BLaER1 (cell line): ENCODE results near the gene GTF3C4.

Experiments
- H3K27ac ChIP-seq: shearing (Covaris generic); formaldehyde crosslinking; 2 replicates; pipeline ENCODE4 v1.8.1; 2022
- H3K27me3 ChIP-seq: shearing (Covaris generic); formaldehyde crosslinking; 2 replicates; pipeline ENCODE4 v1.8.1; 2022
- H3K36me3 ChIP-seq: shearing (Covaris generic); formaldehyde crosslinking; 2 replicates; pipeline ENCODE4 v1.8.1; 2022
- H3K4me1 ChIP-seq: shearing (Covaris generic); formaldehyde crosslinking; 2 replicates; pipeline ENCODE4 v1.8.1; 2022
- H3K4me2 ChIP-seq: shearing (Covaris generic); formaldehyde crosslinking; 2 replicates; pipeline ENCODE4 v1.8.1; 2022
- H3K4me3 ChIP-seq: shearing (Covaris generic); formaldehyde crosslinking; 2 replicates; pipeline ENCODE4 v1.8.1; 2022
- H3K9ac ChIP-seq: shearing (Covaris generic); formaldehyde crosslinking; 2 replicates; pipeline ENCODE4 v1.8.1; 2022
- H3K9me3 ChIP-seq: shearing (Covaris generic); formaldehyde crosslinking; 2 replicates; pipeline ENCODE4 v1.8.1; 2022
- H4K20me1 ChIP-seq: shearing (Covaris generic); formaldehyde crosslinking; 2 replicates; pipeline ENCODE4 v1.8.1; 2022
- Cebpa-rat ChIP-seq: shearing (Covaris generic); IDR thresholded peaks from 2 replicates; pipeline ENCODE4 v1.8.1; 2022

GTF3C4 gene

DNA sequence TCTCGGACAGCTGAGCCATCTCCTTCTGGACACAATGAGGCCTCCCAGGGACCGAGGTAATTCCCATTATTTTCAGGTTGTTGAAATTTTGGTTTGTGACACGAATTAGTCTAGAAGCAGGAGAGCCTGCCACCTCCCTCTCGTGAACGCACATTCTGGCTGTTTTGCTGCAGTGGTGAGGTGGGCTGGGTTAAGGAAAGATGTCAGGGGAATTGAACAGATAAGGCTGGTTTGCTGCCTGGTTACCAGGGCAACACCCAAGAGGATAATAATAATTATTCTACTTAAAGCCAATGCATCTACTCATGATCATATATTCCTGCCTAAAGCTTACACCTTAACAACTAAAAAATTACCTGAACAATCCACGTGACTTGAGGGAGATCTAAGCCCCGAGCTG, 38.6 kb upstream of the GTF3C4 start:
- Histone ChIP-seq H3K36me3 (peaks cover 82% of the 10 kb centered on the region), H3K27me3 (no peaks in the 10 kb centered on the region)

DNA sequence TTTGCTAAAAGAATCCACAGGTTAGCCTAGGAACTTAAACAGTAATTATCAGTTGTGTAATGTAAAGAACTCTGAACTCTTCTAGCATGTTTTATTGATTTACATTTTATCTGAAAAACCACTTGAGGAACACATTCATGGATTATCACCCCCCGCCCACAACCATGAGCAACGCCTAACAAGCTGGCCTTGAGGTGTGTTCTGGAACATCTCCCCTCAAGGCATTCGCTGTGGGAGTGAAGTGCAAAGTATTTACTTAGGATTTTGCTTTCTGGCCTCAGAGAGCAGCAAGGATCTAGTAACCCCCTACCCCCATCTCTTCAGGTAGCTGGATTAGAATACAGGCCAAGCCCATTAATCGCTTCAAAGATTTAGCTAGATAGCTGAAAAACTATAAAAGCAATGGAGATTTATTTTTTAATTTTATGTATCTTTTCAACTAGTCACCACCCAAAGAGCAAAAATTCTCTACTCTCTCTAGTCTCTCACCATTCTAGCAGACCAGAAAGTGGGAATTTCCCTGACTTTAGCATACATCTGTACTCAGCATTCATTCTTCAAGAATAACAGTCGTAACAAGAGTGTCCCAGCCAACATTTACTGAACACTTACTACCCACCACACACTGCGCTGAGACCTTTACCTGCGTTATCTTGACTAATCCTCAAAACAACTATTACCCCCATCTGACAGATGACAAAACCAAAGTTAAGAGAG, 37.7 kb upstream of the GTF3C4 start:
- Histone ChIP-seq H3K4me2 (no peak overlapping the region), H3K4me1 (no peaks in the 10 kb centered on the region), H4K20me1 (0 out of 2 replicates have a peak, but pooled peaks cover 13% of the 10 kb centered on the region), H3K27ac (no peak overlapping the region), H3K4me3 (no peak overlapping the region), H3K9me3 (no peaks in the 10 kb centered on the region), H3K36me3 (peaks cover 83% of the 10 kb centered on the region), H3K27me3 (no peaks in the 10 kb centered on the region), H3K9ac (no peak overlapping the region)
- TF ChIP-seq Cebpa-rat, result no peak

More for the DNA sequence above, 38.6 kb upstream of the GTF3C4 start:
- no peaks in the 10 kb centered on the region for H3K9me3 ChIP-seq
- H4K20me1 ChIP-seq, result 0 out of 2 replicates have a peak, but pooled peaks cover 11% of the 10 kb centered on the region
- H3K4me2 ChIP-seq, result no peak overlapping the region
- H3K27ac ChIP-seq, result no peak overlapping the region
- H3K9ac ChIP-seq, result no peak overlapping the region
- H3K4me3 ChIP-seq, result no peak overlapping the region
- no peaks in the 10 kb centered on the region for H3K4me1 ChIP-seq
- TF ChIP-seq Cebpa-rat, result no peak

DNA sequence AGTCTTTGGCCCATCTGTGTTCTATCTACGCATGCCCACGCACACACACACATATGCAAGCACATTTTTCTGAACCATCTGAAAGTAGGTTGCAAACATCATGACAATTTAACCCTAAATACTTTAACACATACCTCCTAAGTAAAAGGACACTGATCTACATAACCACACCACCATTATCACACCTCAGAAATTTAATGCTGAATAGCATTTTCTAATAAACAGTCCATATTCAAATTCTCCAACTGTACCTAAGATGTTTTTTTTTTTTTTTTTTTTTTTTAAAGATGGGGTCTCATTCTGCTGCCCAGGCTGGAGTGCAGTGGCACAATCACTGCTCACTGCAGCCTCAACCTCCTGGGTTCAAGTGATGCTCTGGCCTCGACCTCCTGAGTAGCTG, 35.9 kb upstream of the GTF3C4 start:
- H3K4me1 ChIP-seq, result no peaks in the 10 kb centered on the region

DNA sequence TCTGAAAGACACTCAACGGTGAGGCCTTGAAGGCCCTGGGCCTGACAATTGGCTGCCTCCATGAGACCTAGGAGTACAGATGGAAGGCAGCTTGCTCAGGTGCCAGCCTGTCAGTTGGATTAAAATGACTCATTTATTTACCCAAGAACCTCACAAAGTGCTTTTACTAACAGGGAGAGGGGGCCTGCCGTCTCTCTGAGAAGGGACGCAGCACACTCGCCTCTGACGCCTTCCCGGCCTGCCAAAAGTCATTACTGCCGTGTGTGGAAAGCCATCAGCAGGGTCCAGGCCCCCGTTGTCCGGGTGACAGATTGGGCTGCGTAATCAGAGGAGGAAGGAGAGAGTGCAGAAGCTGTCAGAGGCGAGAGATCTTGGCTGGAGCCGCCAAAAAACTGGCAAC, 32.9 kb upstream of the GTF3C4 start:
- no peaks in the 10 kb centered on the region for H3K27me3 ChIP-seq
- peaks cover 17% of the 10 kb centered on the region; the same call in 1 of the 2 replicates for H4K20me1 ChIP-seq
- no peak overlapping the region for H3K27ac ChIP-seq
- no peak overlapping the region for H3K4me3 ChIP-seq
- TF ChIP-seq Cebpa-rat, result no peak
- H3K36me3 ChIP-seq, result peaks cover 87% of the 10 kb centered on the region
- no peak overlapping the region for H3K9ac ChIP-seq
- H3K9me3 ChIP-seq, result no peaks in the 10 kb centered on the region
- H3K4me2 ChIP-seq, result no peak overlapping the region
- H3K4me1 ChIP-seq, result no peaks in the 10 kb centered on the region

More for the DNA sequence above, 35.9 kb upstream of the GTF3C4 start:
- no peaks in the 10 kb centered on the region for H3K9me3 ChIP-seq
- H3K27me3 ChIP-seq, result no peaks in the 10 kb centered on the region
- H3K4me2 ChIP-seq, result no peak overlapping the region
- H3K4me3 ChIP-seq, result no peak overlapping the region
- H3K9ac ChIP-seq, result no peak overlapping the region
- H4K20me1 ChIP-seq, result 0 out of 2 replicates have a peak, but pooled peaks cover 11% of the 10 kb centered on the region
- no peak for TF ChIP-seq Cebpa-rat
- peaks cover 83% of the 10 kb centered on the region for H3K36me3 ChIP-seq
- H3K27ac ChIP-seq, result no peak overlapping the region

DNA sequence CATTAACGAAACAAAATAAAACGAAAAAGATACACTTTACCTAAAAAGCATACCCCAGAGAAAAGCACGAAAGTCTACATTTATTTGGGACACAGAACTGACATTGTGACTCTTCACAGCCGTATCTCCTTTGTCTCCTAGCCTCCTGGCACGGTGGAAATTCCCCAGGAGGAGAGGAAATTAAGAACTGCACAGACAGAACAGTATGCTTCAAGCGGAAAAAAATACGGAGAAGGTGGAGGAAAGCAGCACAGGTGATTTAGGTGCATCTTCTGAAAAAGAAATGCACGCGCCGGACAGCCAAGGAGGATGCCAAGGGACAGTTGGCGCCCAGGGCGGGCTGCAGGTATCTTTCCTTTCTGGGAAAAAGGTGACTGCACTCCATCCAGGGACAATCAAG, 32.5 kb upstream of the GTF3C4 start:
- peaks cover 22% of the 10 kb centered on the region for H4K20me1 ChIP-seq
- no peak overlapping the region for H3K27ac ChIP-seq
- no peaks in the 10 kb centered on the region for H3K4me1 ChIP-seq
- peaks cover 91% of the 10 kb centered on the region for H3K36me3 ChIP-seq
- no peak overlapping the region for H3K4me2 ChIP-seq
- no peaks in the 10 kb centered on the region for H3K27me3 ChIP-seq
- H3K9me3 ChIP-seq, result no peaks in the 10 kb centered on the region
- H3K4me3 ChIP-seq, result no peak overlapping the region
- TF ChIP-seq Cebpa-rat, result no peak
- H3K9ac ChIP-seq, result no peak overlapping the region

DNA sequence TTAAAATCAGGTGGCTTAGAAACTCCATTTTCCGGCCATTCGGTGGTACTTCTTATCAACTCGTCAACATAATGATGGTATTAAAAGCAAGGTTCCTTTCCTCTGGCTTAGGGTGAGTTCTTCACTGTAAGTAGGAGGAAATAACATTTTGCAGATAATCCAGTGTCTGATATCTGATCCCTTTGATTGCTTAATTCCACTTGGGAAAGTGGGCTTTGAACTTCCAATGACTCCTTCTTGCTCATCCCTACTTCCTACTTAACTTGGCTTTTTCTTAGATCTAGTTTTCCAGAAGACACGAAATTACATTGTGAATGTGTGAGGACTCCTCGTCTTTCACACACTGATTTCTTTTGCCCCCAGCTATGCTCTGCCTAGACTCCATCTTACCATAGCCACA, 32.0 kb upstream of the GTF3C4 start:
- H4K20me1 ChIP-seq, result peaks cover 26% of the 10 kb centered on the region
- no peak overlapping the region for H3K27ac ChIP-seq
- no peak overlapping the region for H3K4me3 ChIP-seq
- H3K9me3 ChIP-seq, result no peaks in the 10 kb centered on the region
- no peak for TF ChIP-seq Cebpa-rat
- no peaks in the 10 kb centered on the region for H3K27me3 ChIP-seq
- no peak overlapping the region for H3K4me2 ChIP-seq
- H3K36me3 ChIP-seq, result peaks cover 92% of the 10 kb centered on the region
- no peak overlapping the region for H3K9ac ChIP-seq
- no peaks in the 10 kb centered on the region for H3K4me1 ChIP-seq

DNA sequence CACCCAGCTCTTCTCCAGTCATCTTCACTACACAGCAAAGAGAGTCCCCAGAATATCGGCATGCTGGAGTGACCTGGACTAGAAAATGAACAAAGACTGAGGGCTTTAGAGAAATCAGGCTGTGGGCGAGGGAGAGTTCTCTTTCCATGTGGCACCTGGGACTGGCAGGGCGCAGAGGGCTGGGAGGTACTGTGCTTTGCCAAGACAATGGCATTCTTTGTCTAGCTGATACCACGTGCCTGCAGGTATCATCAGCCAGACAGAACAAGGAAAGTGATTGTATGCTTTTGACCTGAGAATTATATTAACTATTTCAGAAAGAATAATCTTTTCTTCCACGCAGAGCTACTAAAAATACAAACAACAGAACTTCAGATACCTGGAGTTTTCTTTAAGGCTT, 30.9 kb upstream of the GTF3C4 start:
- H3K27ac ChIP-seq, result no peak overlapping the region
- H3K9me3 ChIP-seq, result no peaks in the 10 kb centered on the region
- TF ChIP-seq Cebpa-rat, result no peak
- H3K4me2 ChIP-seq, result no peak overlapping the region
- H3K36me3 ChIP-seq, result peaks cover 97% of the 10 kb centered on the region
- peaks cover 30% of the 10 kb centered on the region for H4K20me1 ChIP-seq
- no peak overlapping the region for H3K9ac ChIP-seq
- H3K27me3 ChIP-seq, result no peaks in the 10 kb centered on the region
- H3K4me3 ChIP-seq, result no peak overlapping the region
- H3K4me1 ChIP-seq, result no peaks in the 10 kb centered on the region

DNA sequence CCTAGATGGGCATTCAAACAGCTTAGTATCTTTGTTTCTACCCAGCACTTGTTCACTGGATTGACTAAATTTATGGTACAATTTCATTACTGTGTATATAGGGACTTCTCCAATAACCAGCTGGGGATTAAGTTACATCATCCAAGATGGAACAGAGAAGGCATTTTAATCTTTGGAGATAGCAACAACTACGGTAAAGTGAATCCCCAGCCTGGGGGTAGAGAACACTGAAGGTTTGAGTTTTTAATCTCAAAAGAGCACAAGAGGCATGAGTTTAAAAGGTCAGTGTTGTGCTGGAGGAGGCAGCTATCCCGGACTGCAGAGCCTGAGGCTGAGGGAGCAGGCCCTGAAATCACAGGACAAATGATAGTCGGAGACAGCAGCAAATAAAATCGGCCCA, 29.0 kb upstream of the GTF3C4 start:
- H3K27me3 ChIP-seq, result no peaks in the 10 kb centered on the region
- H3K36me3 ChIP-seq, result peaks cover 100% of the 10 kb centered on the region
- no peak overlapping the region for H3K4me3 ChIP-seq
- H4K20me1 ChIP-seq, result peaks cover 39% of the 10 kb centered on the region
- no peaks in the 10 kb centered on the region for H3K4me1 ChIP-seq
- no peak for TF ChIP-seq Cebpa-rat
- no peaks in the 10 kb centered on the region for H3K9me3 ChIP-seq
- no peak overlapping the region for H3K9ac ChIP-seq
- no peak overlapping the region for H3K4me2 ChIP-seq
- no peak overlapping the region for H3K27ac ChIP-seq

DNA sequence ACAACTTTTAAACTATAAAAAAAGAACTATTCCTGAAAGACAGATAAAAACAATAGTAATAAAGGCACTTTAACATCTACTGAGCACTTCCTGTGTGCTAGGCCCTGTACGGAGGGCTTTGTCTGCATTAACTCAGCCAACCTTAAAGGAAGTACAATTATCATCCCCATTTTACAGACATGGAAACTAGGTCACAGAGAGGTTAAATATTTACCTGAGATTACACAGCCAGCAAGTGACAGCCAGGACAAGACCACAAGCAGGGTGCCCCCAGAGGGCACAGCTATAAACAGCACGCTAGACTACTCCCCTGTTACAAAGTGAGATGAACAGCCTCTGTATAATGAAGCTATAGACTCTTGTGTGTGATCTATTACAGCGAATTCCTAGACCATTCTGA, 26.0 kb upstream of the GTF3C4 start:
- Histone ChIP-seq H3K36me3 (peaks cover 100% of the 10 kb centered on the region), H3K9ac (no peak overlapping the region)

DNA sequence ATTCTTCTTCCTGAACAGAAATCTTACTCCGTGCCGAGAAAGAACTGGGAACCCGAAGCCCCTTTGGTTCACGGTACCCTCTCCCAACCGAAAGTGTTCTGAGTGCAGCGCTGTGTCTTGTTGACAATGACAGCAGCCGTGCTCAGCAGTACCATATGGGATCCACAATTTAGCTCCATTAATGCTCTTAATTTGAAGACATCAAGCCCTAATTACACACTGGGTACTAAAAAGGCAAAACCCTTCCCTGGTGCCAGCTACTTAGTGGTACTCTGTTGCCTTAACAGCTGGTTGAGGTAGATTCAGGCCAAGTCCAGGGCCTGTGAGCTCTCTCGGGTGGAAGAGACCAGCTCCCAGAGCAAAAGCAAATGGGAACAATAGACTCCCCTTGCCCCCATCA, 25.0 kb upstream of the GTF3C4 start:
- peaks cover 100% of the 10 kb centered on the region for H3K36me3 ChIP-seq

More for the DNA sequence above, 26.0 kb upstream of the GTF3C4 start:
- H3K27ac ChIP-seq, result no peak overlapping the region
- H3K4me3 ChIP-seq, result no peak overlapping the region
- peaks cover 28% of the 10 kb centered on the region for H4K20me1 ChIP-seq
- H3K4me2 ChIP-seq, result no peak overlapping the region
- no peaks in the 10 kb centered on the region for H3K4me1 ChIP-seq
- no peaks in the 10 kb centered on the region for H3K9me3 ChIP-seq
- no peaks in the 10 kb centered on the region for H3K27me3 ChIP-seq
- no peak for TF ChIP-seq Cebpa-rat

More for the DNA sequence above, 25.0 kb upstream of the GTF3C4 start:
- H3K27me3 ChIP-seq, result no peaks in the 10 kb centered on the region
- H3K9ac ChIP-seq, result no peak overlapping the region
- H4K20me1 ChIP-seq, result peaks cover 28% of the 10 kb centered on the region
- no peaks in the 10 kb centered on the region for H3K4me1 ChIP-seq
- no peak overlapping the region for H3K4me3 ChIP-seq
- H3K4me2 ChIP-seq, result no peak overlapping the region
- H3K9me3 ChIP-seq, result no peaks in the 10 kb centered on the region
- no peak for TF ChIP-seq Cebpa-rat
- H3K27ac ChIP-seq, result no peak overlapping the region
